Endometrium (tissue), 2 donors: ENCODE data around the gene TTBK1.

Experiments
- FAIRE-seq: peaks from 2 replicates; lab custom pipeline; 2012; peaks lifted over from hg19 to GRCh38; lab: Jason Lieb, UNC
- donor health status: control.
- donor health status: control.

Gene TTBK1

GRCh38 chr6:43223175-43223574, 20.1 kb upstream of the TTBK1 start:
- no peak for FAIRE-seq

- FAIRE-seq = no peak
These were observed 17.0 kb upstream of the TTBK1 start for GRCh38 chr6:43226192-43226851.

GRCh38 chr6:43228951-43229802, 14.1 kb upstream of the TTBK1 start, which contains the start of gene DNPH1:
Gene DNPH1 (minus strand): TSS chr6:43229481. CDS start chr6:43229456, 25 bp downstream.
- FAIRE-seq = no peak

GRCh38 chr6:43229803-43230620, 13.3 kb upstream of the TTBK1 start:
- no peak for FAIRE-seq

GRCh38 chr6:43231053-43231452, 12.2 kb upstream of the TTBK1 start:
- FAIRE-seq = no peak

- FAIRE-seq = no peak
These were observed 11.4 kb upstream of the TTBK1 start for GRCh38 chr6:43231735-43232450.

- no peak for FAIRE-seq
These were observed 7.4 kb upstream of the TTBK1 start for GRCh38 chr6:43235841-43236240.

GRCh38 chr6:43239054-43239453, 4.2 kb upstream of the TTBK1 start:
- no peak for FAIRE-seq

- no peak for FAIRE-seq
These were observed 2.3 kb upstream of the TTBK1 start for GRCh38 chr6:43240950-43241349.

GRCh38 chr6:43241446-43241845, 1.8 kb upstream of the TTBK1 start:
- no peak for FAIRE-seq

- no peak for FAIRE-seq
These were observed 512 bp downstream of the TTBK1 start for GRCh38 chr6:43243664-43244321.

GRCh38 chr6:43246301-43247113, 3.2 kb downstream of the TTBK1 start:
- FAIRE-seq = no peak

GRCh38 chr6:43247114-43247999, 4.1 kb downstream of the TTBK1 start:
- no peak for FAIRE-seq

- no peak for FAIRE-seq
These were observed 4.8 kb downstream of the TTBK1 start for GRCh38 chr6:43248101-43248500.

GRCh38 chr6:43248791-43249190, 5.5 kb downstream of the TTBK1 start:
- FAIRE-seq = no peak

- no peak for FAIRE-seq
These were observed 7.7 kb downstream of the TTBK1 start for GRCh38 chr6:43250992-43251373.

GRCh38 chr6:43253401-43253800, 10.1 kb downstream of the TTBK1 start:
- FAIRE-seq = no peak

- no peak for FAIRE-seq
These were observed 11.0 kb downstream of the TTBK1 start for GRCh38 chr6:43254138-43254817.

GRCh38 chr6:43254846-43255245, 11.6 kb downstream of the TTBK1 start:
- FAIRE-seq = no peak
